HUES6 (cell line): ENCODE measurements around the gene APP.

ENCODE experiments used
- H3K27ac ChIP-seq: 2 replicates; pipeline ENCODE4 v1.7.0; 2013; ENCODE audit warnings: low read depth, mild to moderate bottlenecking, low read length, inconsistent platforms
- H3K27me3 ChIP-seq: 2 replicates; pipeline ENCODE4 v1.6.1; 2013; ENCODE audit warnings: low read length; ENCODE audit not compliant: control insufficient read depth, insufficient read depth
- H3K36me3 ChIP-seq: 2 replicates; pipeline ENCODE4 v1.6.1; 2013; ENCODE audit warnings: low read length; ENCODE audit not compliant: control insufficient read depth, insufficient read depth
- H3K4me1 ChIP-seq: 2 replicates; pipeline ENCODE4 v1.6.1; 2013; ENCODE audit warnings: low read length; ENCODE audit not compliant: control insufficient read depth, insufficient read depth
- H3K4me3 ChIP-seq: 2 replicates; pipeline ENCODE4 v1.5.1; 2013; ENCODE audit warnings: low read depth, low read length
- H3K9ac ChIP-seq: one replicate; pipeline ENCODE4 v1.6.1; 2013; ENCODE audit warnings: mild to moderate bottlenecking, low read length
- H3K9me3 ChIP-seq: 2 replicates; pipeline ENCODE4 v1.6.1; 2013; ENCODE audit warnings: low read depth, low read length; ENCODE audit not compliant: control insufficient read depth, insufficient read depth

APP gene

DNA sequence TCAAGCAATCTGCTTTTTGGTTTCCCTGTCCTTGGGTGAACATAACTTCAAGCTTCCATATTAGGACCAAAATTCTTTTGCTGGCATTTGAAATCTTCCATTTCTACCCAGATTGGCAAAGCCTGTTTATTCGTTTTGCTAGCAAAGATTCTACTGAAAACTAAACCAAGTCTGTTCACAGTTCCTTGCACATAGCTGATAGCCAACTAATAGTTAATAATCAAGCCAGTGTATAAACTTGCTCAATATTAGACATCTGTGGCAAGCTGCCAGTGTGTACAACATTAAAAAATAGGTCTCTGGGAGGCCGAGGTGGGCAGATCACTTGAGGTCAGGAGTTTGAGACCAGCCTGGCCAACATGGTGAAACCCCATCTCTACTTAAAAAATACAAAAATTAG lies 6.3 kb downstream of the APP start:
- Histone ChIP-seq H3K9me3 (no peaks in the 10 kb centered on the region), H3K36me3 (peaks cover 7% of the 10 kb centered on the region; the same call in 1 of the 2 replicates), H3K27ac (no peak overlapping the region), H3K9ac (no peak overlapping the region), H3K4me1 (peaks cover 35% of the 10 kb centered on the region), H3K27me3 (no peaks in the 10 kb centered on the region), H3K4me3 (no peak overlapping the region)

DNA sequence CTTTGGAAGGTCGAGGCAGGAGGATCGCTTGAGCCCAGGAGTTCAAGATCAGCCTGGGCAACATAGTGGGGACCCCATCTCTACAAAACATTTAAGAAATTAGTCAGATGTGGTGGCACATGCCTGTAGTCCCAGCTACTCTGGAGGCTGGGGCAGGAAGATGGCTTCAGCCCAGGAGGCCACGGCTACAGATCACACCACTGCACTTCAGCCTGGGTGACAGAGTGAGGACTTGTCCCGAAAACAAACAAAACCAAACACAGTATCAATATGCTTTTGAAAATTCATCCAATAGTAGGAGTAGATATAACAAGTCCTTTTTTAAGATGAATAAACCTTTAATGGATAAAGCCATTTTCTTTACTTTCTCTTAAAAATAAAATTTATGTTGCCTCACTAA lies 8.5 kb downstream of the APP start:
- H3K4me3 ChIP-seq = no peak overlapping the region
- no peaks in the 10 kb centered on the region for H3K27me3 ChIP-seq
- H3K4me1 ChIP-seq = peaks cover 40% of the 10 kb centered on the region
- peaks cover 11% of the 10 kb centered on the region; the same call in 1 of the 2 replicates for H3K36me3 ChIP-seq
- no peak overlapping the region for H3K27ac ChIP-seq
- H3K9me3 ChIP-seq = no peaks in the 10 kb centered on the region
- H3K9ac ChIP-seq = no peak overlapping the region

DNA sequence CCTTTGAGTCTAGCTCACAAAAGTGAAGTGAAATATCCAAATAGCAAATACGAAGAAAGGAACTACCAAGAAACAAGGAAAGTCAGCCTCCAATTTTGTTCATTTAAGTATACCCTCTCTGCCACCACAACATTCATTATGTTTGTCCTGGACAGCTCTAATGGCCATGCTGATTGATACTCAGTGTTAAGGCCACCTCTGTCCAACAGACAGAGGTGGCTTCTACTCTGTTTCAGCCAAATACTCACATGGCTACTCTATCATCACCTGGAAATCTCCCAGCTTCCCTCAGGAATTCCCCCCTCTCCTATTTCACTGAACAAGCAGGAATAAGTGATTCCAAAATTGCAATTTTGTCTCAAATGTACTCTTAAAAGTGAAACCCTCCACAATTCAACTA lies 10.7 kb downstream of the APP start:
- no peak overlapping the region for H3K9ac ChIP-seq
- H3K9me3 ChIP-seq = no peaks in the 10 kb centered on the region
- no peak overlapping the region for H3K4me3 ChIP-seq
- H3K4me1 ChIP-seq = peaks cover 19% of the 10 kb centered on the region
- H3K36me3 ChIP-seq = peaks cover 11% of the 10 kb centered on the region; the same call in 1 of the 2 replicates
- no peak overlapping the region for H3K27ac ChIP-seq
- no peaks in the 10 kb centered on the region for H3K27me3 ChIP-seq

DNA sequence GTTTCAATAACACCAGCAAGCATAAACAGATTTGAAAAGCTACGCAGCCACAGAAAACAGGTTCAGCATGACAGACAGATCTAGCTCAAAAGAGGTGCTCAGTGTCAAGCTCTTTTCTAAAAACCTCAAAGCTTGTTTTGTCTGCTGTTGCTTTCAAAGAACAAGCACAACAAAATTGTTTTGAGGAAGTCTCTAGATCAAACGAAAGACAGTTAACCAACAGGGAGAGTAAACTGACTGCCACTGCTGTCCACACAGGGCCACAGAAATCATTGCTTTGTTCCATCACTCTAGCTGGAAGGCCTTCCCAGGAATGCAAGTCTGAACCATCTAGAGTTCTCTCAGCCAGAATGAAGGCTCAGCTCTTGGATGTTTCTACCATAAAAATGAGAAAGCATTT lies 12.8 kb downstream of the APP start:
- Histone ChIP-seq H3K27me3 (no peaks in the 10 kb centered on the region), H3K9me3 (no peaks in the 10 kb centered on the region), H3K27ac (no peak overlapping the region), H3K4me3 (no peak overlapping the region), H3K36me3 (peaks cover 20% of the 10 kb centered on the region; the same call in 1 of the 2 replicates), H3K9ac (no peak overlapping the region), H3K4me1 (peaks cover 23% of the 10 kb centered on the region)

DNA sequence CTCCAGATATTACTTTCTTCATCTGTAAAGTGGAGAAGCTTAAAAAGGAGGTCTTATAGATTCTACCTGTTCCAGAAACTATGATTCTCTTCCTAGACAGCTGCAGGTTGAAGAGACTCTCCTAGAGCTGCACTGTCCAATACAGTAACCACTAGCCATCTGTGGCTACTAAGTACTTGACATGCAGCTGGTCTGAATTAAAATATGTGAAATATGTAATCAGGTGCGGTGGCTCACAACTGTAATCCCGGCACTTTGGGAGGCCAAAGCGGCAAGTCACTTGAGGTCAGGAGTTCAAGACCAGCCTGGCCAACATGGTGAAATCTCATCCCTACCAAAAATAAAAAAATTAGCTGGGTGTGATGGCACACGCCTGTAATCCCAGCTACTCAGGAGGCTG lies 15.8 kb downstream of the APP start:
- H3K36me3 ChIP-seq = peaks cover 19% of the 10 kb centered on the region; the same call in 1 of the 2 replicates
- H3K27me3 ChIP-seq = no peaks in the 10 kb centered on the region
- no peak overlapping the region for H3K9ac ChIP-seq
- H3K27ac ChIP-seq = no peak overlapping the region
- H3K4me3 ChIP-seq = no peak overlapping the region
- H3K9me3 ChIP-seq = no peaks in the 10 kb centered on the region
- H3K4me1 ChIP-seq = peaks cover 37% of the 10 kb centered on the region

DNA sequence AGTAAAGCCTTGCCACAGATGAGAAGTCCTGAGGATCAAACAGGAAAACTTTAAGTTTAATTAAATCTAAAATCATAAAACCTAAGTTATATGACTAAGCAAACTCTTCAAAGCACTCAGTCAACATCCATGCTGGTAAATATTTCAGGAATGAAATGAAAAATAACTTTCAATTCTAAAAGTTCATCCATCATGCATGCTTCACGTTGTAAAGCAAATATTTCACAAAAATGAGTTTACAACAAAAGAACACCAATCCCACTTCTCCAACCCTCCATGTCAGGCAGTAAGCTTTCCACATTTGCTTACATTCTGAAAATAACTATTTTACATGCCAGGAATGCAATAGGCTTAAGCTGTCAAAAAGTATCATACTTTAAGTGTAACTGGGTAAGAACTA lies 16.8 kb downstream of the APP start:
- no peak overlapping the region for H3K4me3 ChIP-seq
- no peak overlapping the region for H3K9ac ChIP-seq
- H3K27me3 ChIP-seq = no peaks in the 10 kb centered on the region
- H3K9me3 ChIP-seq = no peaks in the 10 kb centered on the region
- peaks cover 21% of the 10 kb centered on the region for H3K36me3 ChIP-seq
- peaks cover 45% of the 10 kb centered on the region for H3K4me1 ChIP-seq
- H3K27ac ChIP-seq = no peak overlapping the region

DNA sequence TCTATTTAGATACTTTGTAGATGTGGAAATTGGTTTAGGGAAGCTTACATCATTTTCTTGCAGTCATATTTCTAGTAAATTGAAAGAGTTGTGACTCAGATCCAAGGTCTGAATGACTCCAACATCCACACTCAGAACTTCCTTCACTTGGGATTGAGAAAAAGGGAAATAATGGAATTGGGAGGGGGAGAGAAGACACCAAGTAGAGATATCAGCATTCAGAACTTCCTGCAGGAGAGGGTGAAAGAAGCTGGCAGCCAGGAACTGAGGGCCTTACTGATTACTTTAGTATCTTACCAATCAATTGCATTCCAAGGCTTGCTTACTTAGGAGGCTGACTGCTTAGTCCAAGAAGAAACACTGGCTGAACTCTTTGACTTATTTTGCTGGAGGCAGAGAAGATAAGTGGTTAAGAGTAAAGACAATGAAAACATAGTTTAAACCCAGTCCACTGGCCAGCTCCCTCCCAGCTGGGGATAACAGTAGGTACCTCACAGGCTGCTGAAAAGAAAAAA lies 21.7 kb downstream of the APP start:
- Histone ChIP-seq H3K27ac (peak overlapping the region; percentile 63), H3K4me1 (peaks cover 44% of the 10 kb centered on the region), H3K4me3 (no peak overlapping the region), H3K36me3 (peaks cover 29% of the 10 kb centered on the region), H3K27me3 (no peaks in the 10 kb centered on the region), H3K9me3 (no peaks in the 10 kb centered on the region), H3K9ac (no peak overlapping the region)

DNA sequence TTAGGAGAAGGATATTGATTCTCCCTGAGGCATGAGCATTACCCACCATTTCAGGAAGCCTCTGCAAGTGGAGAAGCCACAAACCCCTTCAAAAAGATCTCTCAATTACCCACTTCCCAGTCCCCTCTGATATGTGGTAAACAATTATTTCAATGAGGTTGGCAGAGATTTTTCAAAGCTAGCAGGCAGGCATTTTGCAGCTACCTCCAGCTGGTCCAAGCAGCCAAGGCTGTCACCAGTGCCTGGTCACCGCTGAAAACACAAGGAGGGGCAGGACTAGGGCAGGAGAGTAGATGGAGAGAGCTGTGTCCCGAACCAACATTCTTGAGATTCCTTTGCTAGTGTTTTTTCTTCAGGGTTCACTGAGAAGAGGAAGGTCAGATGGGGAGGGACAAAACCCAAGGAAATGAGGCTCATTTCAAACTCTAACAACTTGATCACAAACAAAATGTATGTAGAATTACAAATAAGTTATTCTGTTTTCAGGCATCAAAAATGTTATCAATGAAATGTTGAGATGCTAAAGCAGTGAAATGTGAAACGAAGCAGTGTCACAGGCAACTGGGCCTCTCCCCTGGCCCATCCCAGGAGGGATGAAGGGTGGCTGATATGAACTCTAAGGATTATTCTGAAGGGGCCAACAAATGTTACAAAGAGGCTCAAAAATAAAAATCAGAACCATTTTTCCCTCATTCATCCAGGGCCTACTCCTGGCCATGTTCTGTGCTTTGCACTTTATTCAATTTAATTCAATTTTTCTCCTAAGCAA lies 22.3 kb downstream of the APP start:
- Histone ChIP-seq H3K4me1 (peaks cover 44% of the 10 kb centered on the region), H3K27ac (peak overlapping the region; percentile 63), H3K4me3 (peak overlapping the region; percentile 5; the same call in 1 of the 2 replicates)

DNA sequence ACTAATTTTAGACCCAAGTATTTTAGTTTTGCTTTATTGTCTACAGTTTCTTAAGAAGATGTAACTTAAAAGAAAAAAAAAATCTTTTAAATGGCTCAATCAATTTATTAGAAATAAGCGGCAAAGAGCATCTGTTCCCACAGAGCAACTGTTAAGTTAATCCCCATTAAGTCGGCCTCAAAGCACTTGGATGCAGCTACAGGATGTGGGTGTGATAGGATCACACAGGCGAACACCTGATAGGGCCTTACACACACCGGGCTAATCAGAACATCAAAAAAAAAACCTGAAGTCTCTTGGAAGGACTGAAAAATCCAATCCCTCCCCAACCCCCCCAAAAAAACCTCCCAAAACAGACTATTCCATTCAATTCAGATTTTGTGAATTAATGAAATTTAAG lies 23.0 kb downstream of the APP start:
- no peak overlapping the region for H3K4me3 ChIP-seq
- H3K36me3 ChIP-seq = peaks cover 24% of the 10 kb centered on the region
- H3K9ac ChIP-seq = no peak overlapping the region

More for the DNA sequence above, 22.3 kb downstream of the APP start:
- Histone ChIP-seq H3K27me3 (no peaks in the 10 kb centered on the region), H3K36me3 (peaks cover 28% of the 10 kb centered on the region), H3K9me3 (no peaks in the 10 kb centered on the region), H3K9ac (no peak overlapping the region)

DNA sequence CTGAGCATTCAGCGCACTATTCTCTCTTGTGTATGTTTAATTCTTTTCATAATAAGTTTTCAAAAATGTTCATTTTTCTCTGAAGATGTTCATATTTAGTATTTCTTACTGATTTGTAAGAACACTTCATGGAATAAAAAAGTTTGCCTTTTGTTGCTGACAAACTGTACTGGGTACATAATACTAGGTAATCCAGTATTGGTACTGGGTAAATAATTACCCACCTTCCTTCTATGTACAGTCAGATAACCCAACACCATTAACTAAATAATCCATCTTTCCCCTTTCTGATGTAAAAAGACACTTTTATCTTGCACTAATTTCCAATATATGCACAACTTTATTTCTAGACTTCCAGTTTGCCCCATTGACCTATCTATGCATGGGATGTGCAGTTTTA lies 23.9 kb downstream of the APP start:
- H3K4me1 ChIP-seq = peaks cover 42% of the 10 kb centered on the region
- peaks cover 32% of the 10 kb centered on the region for H3K36me3 ChIP-seq
- H3K27me3 ChIP-seq = no peaks in the 10 kb centered on the region
- no peaks in the 10 kb centered on the region for H3K9me3 ChIP-seq
- H3K27ac ChIP-seq = no peak overlapping the region
- H3K9ac ChIP-seq = no peak overlapping the region
- no peak overlapping the region for H3K4me3 ChIP-seq

More for the DNA sequence above, 23.0 kb downstream of the APP start:
- H3K27ac ChIP-seq = 0 out of 2 replicates have a peak overlapping the region, but pooled peaks have one; percentile 11
- no peaks in the 10 kb centered on the region for H3K27me3 ChIP-seq
- H3K9me3 ChIP-seq = no peaks in the 10 kb centered on the region
- peaks cover 44% of the 10 kb centered on the region for H3K4me1 ChIP-seq

DNA sequence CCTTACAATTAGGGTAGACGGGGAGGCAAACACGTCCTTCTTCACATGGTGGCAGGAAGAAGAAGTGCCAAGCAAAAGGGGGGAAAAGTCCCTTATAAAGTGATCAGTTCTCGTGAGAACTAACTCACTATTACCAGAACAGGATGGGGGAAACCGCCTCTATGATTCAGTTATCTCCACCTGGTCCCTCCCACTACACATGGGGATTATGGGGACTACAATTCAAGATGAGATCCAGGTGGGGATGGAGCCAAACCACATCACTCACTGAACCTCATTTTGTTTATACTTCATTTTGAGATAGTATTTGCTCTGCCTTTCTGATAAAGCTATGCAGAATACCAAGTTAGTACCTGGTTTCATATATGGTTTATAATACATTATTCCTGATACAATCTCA lies 26.5 kb downstream of the APP start:
- Histone ChIP-seq H3K9me3 (no peaks in the 10 kb centered on the region), H3K9ac (no peak overlapping the region), H3K27me3 (no peaks in the 10 kb centered on the region), H3K27ac (no peak overlapping the region), H3K4me3 (no peak overlapping the region), H3K4me1 (peaks cover 19% of the 10 kb centered on the region), H3K36me3 (peaks cover 37% of the 10 kb centered on the region)
